OCI-LY1 (cell line): Measurements from ENCODE around the gene GPR32.
"Not testable (repeated sequence)": the region's sequence is repeated elsewhere in the genome, so short reads cannot be mapped to it uniquely, and the experiment has no call there.

ENCODE experiments used
- H2AFZ ChIP-seq: fragments of 200-600 bp; sonication (generic), shearing (Covaris generic); 2 replicates; pipeline ENCODE4 v1.6.0; 2014; ENCODE audit warnings: antibody characterized with exemption, mild to moderate bottlenecking, low read length
- H3F3A ChIP-seq: fragments of 200-600 bp; sonication (generic), shearing (Covaris generic); 2 replicates; pipeline ENCODE4 v1.6.0; 2014; ENCODE audit warnings: mild to moderate bottlenecking, antibody characterized with exemption, low read length, moderate library complexity; ENCODE audit not compliant: insufficient read depth
- H3K27ac ChIP-seq: fragments of 200-600 bp; sonication (generic); 2 replicates; pipeline ENCODE4 v1.5.1; 2014; ENCODE audit warnings: low read length, mixed run types, mild to moderate bottlenecking, low read depth; ENCODE audit not compliant: poor library complexity, severe bottlenecking
- H3K27me3 ChIP-seq: fragments of 200-600 bp; sonication (generic); 2 replicates; pipeline ENCODE4 v1.6.0; 2014; ENCODE audit warnings: antibody characterized with exemption, mild to moderate bottlenecking, low read length, moderate library complexity; ENCODE audit not compliant: insufficient read depth
- H3K36me3 ChIP-seq: fragments of 200-600 bp; sonication (generic); 2 replicates; pipeline ENCODE4 v1.6.1; 2014; ENCODE audit warnings: mild to moderate bottlenecking, antibody characterized with exemption, low read length, moderate library complexity, mixed read lengths; ENCODE audit not compliant: insufficient read depth
- H3K4me1 ChIP-seq: fragments of 200-600 bp; sonication (generic); 2 replicates; pipeline ENCODE4 v1.5.1; 2014; ENCODE audit warnings: mild to moderate bottlenecking, low read length, moderate library complexity; ENCODE audit not compliant: insufficient read depth, severe bottlenecking
- H3K4me2 ChIP-seq: fragments of 200-600 bp; sonication (generic), shearing (Covaris generic); 2 replicates; pipeline ENCODE4 v1.6.1; 2014; ENCODE audit warnings: low read length
- H3K4me3 ChIP-seq: fragments of 200-600 bp; sonication (generic); 2 replicates; pipeline ENCODE4 v1.5.1; 2014; ENCODE audit warnings: low read length, low read depth, mild to moderate bottlenecking, mixed read lengths; ENCODE audit not compliant: poor library complexity, severe bottlenecking
- H3K79me2 ChIP-seq: fragments of 200-600 bp; shearing (Covaris generic); 2 replicates; pipeline ENCODE4 v1.6.1; 2016; ENCODE audit warnings: mixed run types, low read length, mixed read lengths; ENCODE audit not compliant: insufficient read depth
- H3K9ac ChIP-seq: fragments of 200-600 bp; sonication (generic), shearing (Covaris generic); 2 replicates; pipeline ENCODE4 v1.6.1; 2014; ENCODE audit warnings: mild to moderate bottlenecking, low read length, mixed read lengths
- H3K9me2 ChIP-seq: fragments of 200-600 bp; sonication (generic), shearing (Covaris generic); 2 replicates; pipeline ENCODE4 v1.6.1; 2014; ENCODE audit warnings: low read depth, mild to moderate bottlenecking, low read length, mixed read lengths
- H3K9me3 ChIP-seq: fragments of 200-600 bp; shearing (Covaris generic); 2 replicates; pipeline ENCODE4 v1.6.1; 2014; ENCODE audit warnings: low read length, mixed read lengths
- H4K20me1 ChIP-seq: fragments of 200-600 bp; sonication (generic), shearing (Covaris generic); 2 replicates; pipeline ENCODE4 v1.6.0; 2016; ENCODE audit warnings: mild to moderate bottlenecking, low read length; ENCODE audit not compliant: insufficient read depth
- CTCF ChIP-seq: fragments of 200-600 bp; sonication (generic), shearing (Covaris generic); IDR thresholded peaks from 2 replicates; pipeline ENCODE4 v1.5.1; 2017; ENCODE audit warnings: mild to moderate bottlenecking, antibody characterized with exemption, low read length, moderate library complexity, mixed read lengths
- EZH2 ChIP-seq: fragments of 200-600 bp; sonication (generic), shearing (Covaris generic); IDR thresholded peaks from 2 replicates; pipeline ENCODE4 v1.8.0; 2017; ENCODE audit warnings: borderline replicate concordance, mixed run types, mild to moderate bottlenecking, antibody characterized with exemption, low read length, moderate library complexity, mixed read lengths

The GPR32 gene

GRCh38 chr19:50770164-50770563, at the start of gene GPR32:
TSS of gene GPR32 (plus strand) at chr19:50770464. CDS start at chr19:50770601, 137 bp downstream.
- H3K9me3 ChIP-seq, H3F3A ChIP-seq, H3K4me3 ChIP-seq, H3K9me2 ChIP-seq, H2AFZ ChIP-seq, H3K36me3 ChIP-seq, H3K9ac ChIP-seq, H3K79me2 ChIP-seq, H4K20me1 ChIP-seq, H3K27ac ChIP-seq, H3K27me3 ChIP-seq, H3K4me1 ChIP-seq, H3K4me2 ChIP-seq: not testable (repeated sequence)

GRCh38 chr19:50720921-50721381, 49.3 kb upstream of the GPR32 start:
- Histone ChIP-seq H3K27me3 (no peaks in the 10 kb centered on the region), H3K79me2 (no peaks in the 10 kb centered on the region), H3K27ac (no peak overlapping the region), H3K36me3 (no peaks in the 10 kb centered on the region), H3K9me3 (no peaks in the 10 kb centered on the region), H4K20me1 (no peaks in the 10 kb centered on the region), H3K4me2 (no peak overlapping the region), H3K4me1 (no peaks in the 10 kb centered on the region), H2AFZ (no peak overlapping the region), H3K9ac (no peak overlapping the region), H3K4me3 (no peak overlapping the region), H3F3A (no peaks in the 10 kb centered on the region), H3K9me2 (no peaks in the 10 kb centered on the region)
- no peak for TF ChIP-seq EZH2
- TF ChIP-seq CTCF, result no peak

GRCh38 chr19:50721441-50722137, 48.7 kb upstream of the GPR32 start:
- Histone ChIP-seq H3K9me3 (no peaks in the 10 kb centered on the region), H3K27me3 (no peaks in the 10 kb centered on the region)
- no peak for TF ChIP-seq CTCF
- TF ChIP-seq EZH2, result no peak

More at GRCh38 chr19:50721441-50722137, 48.7 kb upstream of the GPR32 start:
- no peaks in the 10 kb centered on the region for H3K79me2 ChIP-seq
- no peaks in the 10 kb centered on the region for H4K20me1 ChIP-seq
- no peak overlapping the region for H3K4me2 ChIP-seq
- H3K9me2 ChIP-seq, result no peaks in the 10 kb centered on the region
- no peak overlapping the region for H2AFZ ChIP-seq
- no peak overlapping the region for H3K9ac ChIP-seq
- H3K4me3 ChIP-seq, result no peak overlapping the region
- H3K36me3 ChIP-seq, result no peaks in the 10 kb centered on the region
- no peak overlapping the region for H3K27ac ChIP-seq
- H3K4me1 ChIP-seq, result no peaks in the 10 kb centered on the region
- H3F3A ChIP-seq, result no peaks in the 10 kb centered on the region
